ENCODE data around the gene GDPD5. TPM values are rescaled to one million over a fixed set of nuclear protein-coding genes. Genes with fewer than 3 reads are reported as not detected.

GDPD5 gene
- total RNA-seq, 3 donors from 2014 or later (not counting 1 experiment from before 2014, with no cell fraction given) = 49.7 to 95.2 (median 60.2) TPM

DNA sequence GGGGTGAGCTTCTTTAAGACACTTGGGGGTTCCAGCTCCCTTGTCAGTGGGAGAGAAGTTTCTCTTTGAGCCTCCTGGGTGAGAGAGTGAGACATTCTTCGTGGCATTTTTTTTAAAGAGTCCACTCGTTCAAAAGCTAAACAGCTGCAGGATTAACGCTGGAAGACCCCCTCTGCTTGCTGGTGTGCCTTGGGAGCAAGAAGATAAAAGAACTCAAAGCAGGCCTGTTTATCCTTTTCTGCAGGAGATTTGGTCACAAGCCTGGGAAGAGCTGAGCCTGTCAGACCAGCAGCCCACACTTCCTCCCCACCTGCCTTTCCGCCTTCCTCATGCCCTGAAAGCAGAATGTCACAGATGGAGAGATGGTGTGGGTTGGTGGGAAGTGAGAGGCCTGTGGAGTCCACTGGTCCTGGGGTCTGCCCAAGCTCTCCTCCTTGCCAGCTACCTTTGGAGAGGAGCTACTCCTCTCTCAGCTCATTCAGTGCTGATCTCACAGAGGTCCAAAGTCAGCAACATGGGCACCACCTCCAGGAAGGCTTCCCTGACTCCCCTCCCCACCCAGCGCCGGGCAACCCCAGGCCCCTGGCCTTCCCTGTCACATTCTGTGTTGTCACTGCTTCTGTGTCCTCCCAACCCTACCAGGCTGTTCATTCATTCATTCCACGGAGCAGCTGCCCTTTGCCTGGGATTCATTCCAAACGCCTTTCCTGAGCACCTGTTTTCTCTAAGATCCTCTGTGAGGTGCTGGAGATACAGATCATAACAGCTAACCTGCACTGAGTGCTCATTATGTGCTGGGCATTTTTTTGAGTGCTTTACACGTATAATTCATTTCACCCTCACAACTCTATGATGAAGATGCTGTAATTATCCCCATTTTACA, 6.7 kb downstream of the GDPD5 start:
- peaks cover 3 to 6% of the 10 kb centered on the region in 2 donors for H3K27me3 Mint-ChIP-seq (ENCODE audit: low read depth in 2 of 2)
- DNase-seq (no peak), ATAC-seq (no peak)
- peaks cover 27 to 35% of the 10 kb centered on the region in 2 donors for H3K4me1 Mint-ChIP-seq
- no peaks in the 10 kb centered on the region for H3K9me3 Mint-ChIP-seq
- no peak overlapping the region for H3K4me3 Mint-ChIP-seq
- no peak for TF ChIP-seq CTCF (IDR thresholded peaks at IDR 0.05)
- H3K27ac ChIP-seq (ENCODE audit: low read length) = no peak overlapping the region
- intact Hi-C loops (cut with micrococcal nuclease) = no loop called here
- H3K27me3 ChIP-seq (ENCODE audit: control insufficient read depth, insufficient read depth, low read length) = no peaks in the 10 kb centered on the region
- no peak overlapping the region for H3K27ac Mint-ChIP-seq
- no peaks in the 10 kb centered on the region for H3K36me3 Mint-ChIP-seq
- H3K9me3 ChIP-seq (ENCODE audit: control insufficient read depth, insufficient read depth, low read length) = no peaks in the 10 kb centered on the region
- H3K4me1 ChIP-seq (ENCODE audit: control insufficient read depth, insufficient read depth, low read length) = peaks cover 33% of the 10 kb centered on the region
- no peaks in the 10 kb centered on the region for H3K36me3 ChIP-seq (ENCODE audit: control insufficient read depth, insufficient read depth, low read length)
- H3K4me3 ChIP-seq (ENCODE audit: low read length) = no peak overlapping the region
- 78% methylated on average over 8 of the region's 9 CpGs for WGBS (ENCODE audit: insufficient coverage)

GRCh38 chr11:75518204-75518549, 7.6 kb downstream of the GDPD5 start:
- Mint-ChIP-seq H3K4me3 (no peak overlapping the region), H3K27me3 (ENCODE audit: low read depth in 2 of 2) (no peaks in the 10 kb centered on the region), H3K4me1 (peaks cover 19 to 27% of the 10 kb centered on the region in 2 donors), H3K36me3 (no peaks in the 10 kb centered on the region), H3K9me3 (no peaks in the 10 kb centered on the region), H3K27ac (no peak overlapping the region)
- no peak overlapping the region for H3K27ac ChIP-seq (ENCODE audit: low read length)
- H3K27me3 ChIP-seq (ENCODE audit: control insufficient read depth, insufficient read depth, low read length) = no peaks in the 10 kb centered on the region
- no peaks in the 10 kb centered on the region for H3K9me3 ChIP-seq (ENCODE audit: control insufficient read depth, insufficient read depth, low read length)
- no peak for DNase-seq
- intact Hi-C loops (cut with micrococcal nuclease) = no loop called here
- H3K4me3 ChIP-seq (ENCODE audit: low read length) = no peak overlapping the region
- no peak for TF ChIP-seq CTCF (IDR thresholded peaks at IDR 0.05)
- ATAC-seq = no peak
- H3K4me1 ChIP-seq (ENCODE audit: control insufficient read depth, insufficient read depth, low read length) = peaks cover 25% of the 10 kb centered on the region
- H3K36me3 ChIP-seq (ENCODE audit: control insufficient read depth, insufficient read depth, low read length) = no peaks in the 10 kb centered on the region
- WGBS (ENCODE audit: insufficient coverage) = 96% methylated on average over 3 of the region's 3 CpGs

- TF ChIP-seq CTCF (IDR thresholded peaks at IDR 0.05) = no peak
- H3K36me3 Mint-ChIP-seq = no peaks in the 10 kb centered on the region
- no peaks in the 10 kb centered on the region for H3K9me3 Mint-ChIP-seq
- intact Hi-C loops (cut with micrococcal nuclease) = no loop called here
- Histone ChIP-seq H3K36me3 (ENCODE audit: control insufficient read depth, insufficient read depth, low read length) (no peaks in the 10 kb centered on the region), H3K4me1 (ENCODE audit: control insufficient read depth, insufficient read depth, low read length) (peaks cover 23% of the 10 kb centered on the region), H3K4me3 (ENCODE audit: low read length) (no peak overlapping the region), H3K27ac (ENCODE audit: low read length) (no peak overlapping the region), H3K9me3 (ENCODE audit: control insufficient read depth, insufficient read depth, low read length) (no peaks in the 10 kb centered on the region), H3K27me3 (ENCODE audit: control insufficient read depth, insufficient read depth, low read length) (no peaks in the 10 kb centered on the region)
- ATAC-seq (no peak), DNase-seq (no peak)
- peaks cover 19 to 27% of the 10 kb centered on the region in 2 donors for H3K4me1 Mint-ChIP-seq
- peak overlapping the region; percentile 82 for H3K4me3 Mint-ChIP-seq
- H3K27ac Mint-ChIP-seq = peak overlapping the region; percentile 48 to 75
- H3K27me3 Mint-ChIP-seq (ENCODE audit: low read depth in 2 of 2) = no peaks in the 10 kb centered on the region
- 69% methylated on average over 7 of the region's 7 CpGs for WGBS (ENCODE audit: insufficient coverage)
These were observed 8.9 kb downstream of the GDPD5 start for GRCh38 chr11:75516886-75517285.

All from natural killer cell (primary cell).